GM18873 (cell line): ENCODE data around the gene AP2S1.
"Not testable (repeated sequence)": the region's sequence is repeated elsewhere in the genome, so short reads cannot be mapped to it uniquely, and the experiment has no call there.

Source experiments
- ATAC-seq: cut with Tn5 transposase; IDR thresholded peaks from one replicate; pipeline ENCODE4 v1.9.1; 2021; ENCODE audit warnings: mild to moderate bottlenecking, moderate library complexity, moderate number of reproducible peaks; ENCODE audit not compliant: unreplicated experiment, low FRiP score

The AP2S1 gene

GRCh38 chr19:46850228-46851203 lies at the start of gene AP2S1:
Gene AP2S1, minus strand, starts transcription at chr19:46850846. Its CDS starts 80 bp downstream, at chr19:46850766.
- ATAC-seq = peak; percentile 85

GRCh38 chr19:46900341-46900740 lies 49.7 kb upstream of the AP2S1 start:
- ATAC-seq = no peak

- ATAC-seq = no peak
These were observed 48.1 kb upstream of the AP2S1 start for GRCh38 chr19:46898731-46899130.

GRCh38 chr19:46896076-46896794 lies 45.6 kb upstream of the AP2S1 start:
- ATAC-seq = no peak

GRCh38 chr19:46892252-46893179 lies 41.9 kb upstream of the AP2S1 start:
- ATAC-seq = no peak

- no peak for ATAC-seq
These were observed 40.0 kb upstream of the AP2S1 start for GRCh38 chr19:46890423-46891170.

GRCh38 chr19:46887240-46887782 lies 36.7 kb upstream of the AP2S1 start:
- no peak for ATAC-seq

- no peak for ATAC-seq
These were observed 36.0 kb upstream of the AP2S1 start for GRCh38 chr19:46886546-46887239.

GRCh38 chr19:46885411-46885810 lies 34.8 kb upstream of the AP2S1 start:
- no peak for ATAC-seq

GRCh38 chr19:46882751-46883150 lies 32.1 kb upstream of the AP2S1 start:
- ATAC-seq = not testable (repeated sequence)

GRCh38 chr19:46882034-46882433 lies 31.4 kb upstream of the AP2S1 start:
- no peak for ATAC-seq

- ATAC-seq = no peak
These were observed 30.4 kb upstream of the AP2S1 start for GRCh38 chr19:46881092-46881491.

- no peak for ATAC-seq
These were observed 29.8 kb upstream of the AP2S1 start for GRCh38 chr19:46880431-46880830.

GRCh38 chr19:46878613-46879375 lies 28.1 kb upstream of the AP2S1 start:
- no peak for ATAC-seq

- ATAC-seq = no peak
These were observed 25.0 kb upstream of the AP2S1 start for GRCh38 chr19:46875657-46876056.

- no peak for ATAC-seq
These were observed 24.6 kb upstream of the AP2S1 start for GRCh38 chr19:46875234-46875633.

GRCh38 chr19:46872967-46873366 lies 22.3 kb upstream of the AP2S1 start:
- no peak for ATAC-seq

GRCh38 chr19:46871173-46871572 lies 20.5 kb upstream of the AP2S1 start:
- not testable (repeated sequence) for ATAC-seq
